Pancreas (tissue), 10 donors: ENCODE data around the gene N4BP2L2. TPM values are rescaled to one million over a fixed set of nuclear protein-coding genes. Genes with fewer than 3 reads are reported as not detected.

Experiments used
- ATAC-seq, 4 donors: fragments of 200-7000 bp; cut with Tn5 transposase; one replicate each; pipeline versions ENCODE4 v1.8.0 to v1.9.1; 2020; ENCODE audit warnings: mild to moderate bottlenecking in 4 of 4, moderate library complexity in 4 of 4
- DNase-seq, 6 donors: peaks; one replicate each; pipeline ENCODE4 v3.0.0-alpha.2; 2020
- FAIRE-seq: peaks from 2 replicates; lab custom pipeline; 2012; peaks lifted over from hg19 to GRCh38; lab: Jason Lieb, UNC
- H3K27ac ChIP-seq, 4 donors: fragments of 200-600 bp; sonication (generic); 1 replicate in 3 of 4; 2 replicates in 1 of 4; pipeline versions ENCODE4 v1.5.0 to v1.8.0; 2020
- H3K27me3 ChIP-seq, 4 donors: fragments of 200-600 bp; one replicate each; pipeline ENCODE4 v1.8.0; 2021
- H3K36me3 ChIP-seq, 3 donors: fragments of 200-600 bp; sonication (generic) in 1 of 3; one replicate each; pipeline versions ENCODE4 v1.5.0 to v1.8.0; 2020 to 2021
- H3K4me1 ChIP-seq, 3 donors: fragments of 200-600 bp; one replicate each; pipeline ENCODE4 v1.8.0; 2021
- H3K4me3 ChIP-seq, 4 donors: fragments of 200-600 bp; sonication (generic) in 2 of 4; one replicate each; pipeline versions ENCODE4 v1.5.0 to v1.8.0; 2020 to 2021
- H3K9me3 ChIP-seq, 4 donors: fragments of 200-600 bp; one replicate each; pipeline ENCODE4 v1.8.0; 2021
- CTCF ChIP-seq, 4 donors: fragments of 200-600 bp; sonication (generic) in 3 of 4; IDR thresholded peaks; one replicate each; pipeline versions ENCODE4 v1.5.0 to v1.8.0; 2021; ENCODE audit warnings: antibody characterized with exemption in 4 of 4
- WGBS, 2 donors: extraction: QIAGEN DNeasy Blood & Tissue Kit; methylation state at CpG; one replicate each; pipeline ENCODE4 v1.1.7; 2013; 5-methylcytosine and 5-hydroxymethylcytosine counted together
- intact Hi-C, 3 donors: fragments of 100-400 bp; cut with DNase I; formaldehyde crosslinking; loops; one replicate each; pipeline versions ENCODE4 v1.11.1 to v1.14.2; 2022
- polyA plus RNA-seq, 2 donors: library from polyadenylated mRNA; stranded (reverse); fragments of 200-250 nt; gene quantifications; one replicate each; pipeline ENCODE4 v1.2.3, GENCODE V29; 2013
- total RNA-seq, 6 donors: library from RNA; stranded (reverse); fragmentation: NEBNext Ultra II Directional in 4 of 6; extraction: Animal tissue kit (Norgen Biotek cat#: 25700) in 4 of 6; gene quantifications; one replicate each; pipeline versions ENCODE4 v1.2.1 to v1.2.4, GENCODE V29; 2021 to 2023
- donor health status: healthy with polysubstance abuse.
- donor health status: DM: no; HTN: no; CAD: no; lungs with moderate emphysema.
- donor health status: DM: no; HTN: no; CAD: no.
- donor health status: control.
- donor health status: control.
- donor health status: Bipolar disorder and iron deficiency.
- donor health status: DM: yes; HTN: yes; CAD: no.
- donor health status: DM: no; HTN: no; CAD: no.
- donor health status: DM: no; HTN: no; CAD: no.
- donor health status: DM: yes; HTN: yes; CAD: no.

Gene N4BP2L2
- total and polyA plus RNA-seq, 8 donors = 31.5 to 79.9 (median 50.3) TPM

- WGBS, 2 donors = 96 to 97% methylated on average over 6 of the region's 6 CpGs
- TF ChIP-seq CTCF (IDR thresholded peaks at IDR 0.05) = no peak
- no peaks in the 10 kb centered on the region for H3K36me3 ChIP-seq
- H3K4me1 ChIP-seq = peaks cover 0 to 9% (median 0%) of the 10 kb centered on the region in 3 donors
- no peaks in the 10 kb centered on the region for H3K9me3 ChIP-seq
- DNase-seq = no peak
- intact Hi-C loops = no loop called here
- no peak for ATAC-seq
- no peaks in the 10 kb centered on the region for H3K27me3 ChIP-seq
- no peak for FAIRE-seq
- H3K27ac ChIP-seq = peak overlapping the region in 2 of 4 donors; percentile 97 to 99
- no peak overlapping the region for H3K4me3 ChIP-seq
These were observed 109.1 kb downstream of the N4BP2L2 start for GRCh38 chr13:32429433-32429909.

- Histone ChIP-seq H3K4me1 (peaks cover 0 to 9% (median 0%) of the 10 kb centered on the region in 3 donors), H3K9me3 (no peaks in the 10 kb centered on the region), H3K27me3 (no peaks in the 10 kb centered on the region), H3K36me3 (no peaks in the 10 kb centered on the region), H3K4me3 (peak overlapping the region; percentile 70 to 85 (median 82)), H3K27ac (peak overlapping the region; percentile 79 to 99 (median 90))
- FAIRE-seq = no peak
- no peak for TF ChIP-seq CTCF (IDR thresholded peaks at IDR 0.05)
- WGBS, 2 donors = 46 to 48% methylated on average over 9 of the region's 9 CpGs
- DNase-seq = peak in 1 of 6 donors; percentile 20
- intact Hi-C loops = no loop called here
- peak in 2 of 4 donors; percentile 19 to 32 for ATAC-seq
These were observed 109.8 kb downstream of the N4BP2L2 start for GRCh38 chr13:32428581-32429432.

- Histone ChIP-seq H3K9me3 (no peaks in the 10 kb centered on the region), H3K4me1 (peaks cover 0 to 9% (median 0%) of the 10 kb centered on the region in 3 donors), H3K27me3 (no peaks in the 10 kb centered on the region), H3K4me3 (peak within 1 kb of the TSS; percentile 70 to 85 (median 82)), H3K36me3 (no peaks in the 10 kb centered on the region), H3K27ac (peak within 1 kb of the TSS; percentile 79 to 99 (median 90))
- WGBS, 2 donors = 0 to 1% methylated on average over 31 to 40 of the region's 40 CpGs
- FAIRE-seq (no peak), DNase-seq (peak; percentile 76 to 92 (median 86)), ATAC-seq (peak; percentile 79 to 88 (median 84))
- TF ChIP-seq CTCF (IDR thresholded peaks at IDR 0.05) = no peak
- intact Hi-C loops = no loop called here
These were observed 110.6 kb downstream of the N4BP2L2 start, which contains the start of gene N4BP2L1 for GRCh38 chr13:32427852-32428580. TSS of gene N4BP2L1 (minus strand) at chr13:32428130. CDS start at chr13:32428082, 48 bp downstream.

GRCh38 chr13:32426990-32427851 is 111.4 kb downstream of the N4BP2L2 start:
- intact Hi-C loops = no loop called here
- no peak for FAIRE-seq
- ATAC-seq = peak; percentile 44 to 64 (median 59)
- DNase-seq = peak; percentile 61 to 85 (median 69)
- no peaks in the 10 kb centered on the region for H3K9me3 ChIP-seq
- H3K27me3 ChIP-seq = no peaks in the 10 kb centered on the region
- no peaks in the 10 kb centered on the region for H3K36me3 ChIP-seq
- 1% methylated on average over 58 to 90 of the region's 90 CpGs for WGBS, 2 donors
- H3K27ac ChIP-seq = peak overlapping the region; percentile 79 to 99 (median 90)
- H3K4me3 ChIP-seq = peak overlapping the region; percentile 70 to 85 (median 82)
- no peak for TF ChIP-seq CTCF (IDR thresholded peaks at IDR 0.05)
- peaks cover 0 to 9% (median 0%) of the 10 kb centered on the region in 3 donors for H3K4me1 ChIP-seq
